HG03280 (cell line): Measurements from ENCODE around the gene KIAA1671.

Experiments
- ATAC-seq: cut with Tn5 transposase; IDR thresholded peaks from one replicate; pipeline ENCODE4 v1.9.1; 2021; ENCODE audit warnings: mild to moderate bottlenecking, moderate library complexity; ENCODE audit not compliant: unreplicated experiment

The KIAA1671 gene

GRCh38 chr22:25084405-25085107, 132.0 kb downstream of the KIAA1671 start:
- ATAC-seq = no peak

DNA sequence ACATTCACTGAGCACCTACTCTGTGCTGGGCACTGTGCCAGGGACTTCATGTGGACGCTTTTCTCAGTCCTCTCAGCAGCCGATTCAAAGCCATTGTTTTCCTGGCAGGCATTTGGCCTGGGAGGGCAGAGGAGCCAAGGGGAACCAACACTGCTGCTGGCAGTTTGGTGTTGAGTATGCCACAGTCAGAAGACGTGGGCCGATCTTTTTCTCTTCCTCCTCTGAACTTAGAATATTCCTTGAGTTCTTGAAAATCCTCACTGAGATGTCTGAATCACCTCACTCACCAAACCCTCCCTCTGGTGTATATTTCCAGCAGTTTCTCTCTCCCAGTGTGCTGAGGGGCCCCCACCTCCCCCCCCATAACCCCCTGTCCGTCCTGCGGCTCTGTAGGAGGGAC, 132.6 kb downstream of the KIAA1671 start:
- no peak for ATAC-seq

GRCh38 chr22:25085930-25086901, 133.7 kb downstream of the KIAA1671 start:
- peak; percentile 79 for ATAC-seq

GRCh38 chr22:25086902-25087282, 134.4 kb downstream of the KIAA1671 start:
- ATAC-seq = no peak

DNA sequence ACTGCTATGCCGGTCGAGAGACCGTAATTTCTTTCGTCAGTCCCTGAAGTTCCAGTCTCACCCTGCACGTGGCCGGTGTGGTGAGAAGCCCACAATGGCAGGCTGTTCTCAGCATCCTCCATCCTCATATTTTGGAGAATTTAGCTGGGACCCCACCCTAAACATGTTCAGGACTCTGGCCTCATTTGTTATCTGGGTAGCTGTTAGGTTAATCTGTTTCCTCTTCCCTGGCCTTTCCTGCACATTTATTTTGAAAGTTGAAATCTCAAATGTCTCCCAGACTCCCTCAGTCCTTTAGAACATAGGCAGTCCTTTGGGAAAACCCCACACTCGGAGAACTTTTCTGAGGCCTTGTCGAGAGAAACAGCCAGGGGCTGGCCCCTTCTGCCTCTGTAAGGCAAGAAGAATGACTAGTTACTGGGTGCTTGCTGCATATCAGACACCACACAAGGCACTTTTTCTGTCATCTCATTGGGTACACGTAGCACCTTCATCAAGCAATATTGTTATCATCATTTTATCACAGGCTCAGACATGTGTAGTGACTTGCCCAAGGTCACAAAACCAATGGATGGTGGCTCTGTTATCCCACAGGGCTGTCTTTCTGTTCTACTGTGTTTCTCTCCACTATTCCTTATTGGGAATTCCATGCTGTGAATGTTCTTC, 137.8 kb downstream of the KIAA1671 start:
- no peak for ATAC-seq

DNA sequence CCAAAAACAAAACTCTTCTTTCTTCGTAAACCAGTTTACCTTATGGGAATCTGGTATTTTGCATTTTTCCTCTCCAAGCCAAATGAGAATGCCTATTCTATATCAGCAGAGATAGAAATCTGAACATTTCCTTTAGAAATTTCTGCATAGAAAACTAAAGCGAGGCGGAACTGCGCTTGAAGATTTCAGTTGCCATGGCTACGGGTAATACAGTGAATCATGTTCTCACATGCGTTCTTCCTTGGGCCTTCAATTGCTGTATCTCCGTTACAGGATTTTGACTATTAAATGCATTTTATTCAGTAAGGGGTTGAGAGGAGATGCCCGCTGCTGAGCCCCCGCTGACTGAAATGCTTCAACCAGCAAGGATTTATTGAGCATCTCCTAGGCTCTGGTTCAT, 138.9 kb downstream of the KIAA1671 start:
- no peak for ATAC-seq

DNA sequence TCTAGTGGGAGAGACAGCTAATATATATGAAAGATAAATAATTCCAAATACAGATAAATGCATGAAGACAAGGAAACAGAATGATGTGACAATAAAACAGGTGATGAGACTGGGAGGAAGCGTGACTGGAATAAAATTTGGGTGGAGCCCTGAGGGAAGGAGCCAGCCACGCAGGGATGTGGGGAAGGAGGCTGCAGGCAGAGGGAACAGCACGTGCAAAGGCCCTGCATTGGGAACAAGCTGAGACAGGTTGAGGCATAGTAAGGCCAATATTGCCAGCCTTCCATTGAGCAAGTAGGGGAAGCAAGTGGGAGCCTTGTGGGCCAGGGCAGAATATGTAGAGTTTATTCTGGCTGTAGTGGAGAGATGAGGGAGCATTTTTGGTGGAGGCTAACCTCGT, 139.6 kb downstream of the KIAA1671 start:
- no peak for ATAC-seq

DNA sequence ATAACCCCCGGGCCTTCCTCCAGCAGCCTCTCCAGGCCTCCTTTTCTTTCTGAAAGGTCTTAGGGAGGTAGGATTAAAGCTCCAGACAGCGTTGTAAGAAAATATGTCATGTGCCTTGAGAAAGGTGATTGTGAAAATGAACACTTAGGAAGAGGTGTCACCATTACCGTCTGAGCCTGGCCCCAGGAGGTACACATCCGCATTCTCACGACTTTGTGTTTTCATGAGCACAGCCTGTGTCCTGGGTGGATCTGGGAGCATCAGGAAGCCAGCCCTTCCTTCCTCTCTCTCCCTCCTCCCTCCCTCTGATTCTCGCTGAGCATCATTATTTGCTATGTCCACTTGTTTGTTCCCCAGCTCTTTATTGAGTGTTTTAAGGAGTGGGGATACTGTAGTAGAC, 142.1 kb downstream of the KIAA1671 start:
- no peak for ATAC-seq

DNA sequence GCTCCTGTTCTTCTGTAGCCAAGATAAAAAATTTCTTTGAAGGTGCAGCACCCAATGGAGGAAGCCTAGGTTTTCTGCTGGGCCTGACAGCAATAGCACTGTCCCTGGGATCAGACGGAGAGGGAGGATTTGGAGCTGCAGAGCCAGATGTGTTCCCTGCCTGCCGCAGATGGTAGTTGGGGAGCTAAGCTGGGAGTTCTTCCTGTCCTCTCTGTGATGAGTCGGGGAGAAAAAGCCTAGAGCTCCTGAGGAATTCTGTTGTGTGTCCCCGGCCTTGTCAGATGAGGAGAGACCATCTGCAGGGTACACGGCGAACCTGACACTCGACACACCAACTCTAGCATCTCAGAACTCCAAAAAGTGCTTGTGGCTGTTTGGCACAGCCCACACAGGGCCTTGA, 143.4 kb downstream of the KIAA1671 start:
- ATAC-seq = no peak

GRCh38 chr22:25096638-25097405, 144.3 kb downstream of the KIAA1671 start:
- no peak for ATAC-seq

GRCh38 chr22:25098445-25099081, 146.0 kb downstream of the KIAA1671 start:
- ATAC-seq = no peak

DNA sequence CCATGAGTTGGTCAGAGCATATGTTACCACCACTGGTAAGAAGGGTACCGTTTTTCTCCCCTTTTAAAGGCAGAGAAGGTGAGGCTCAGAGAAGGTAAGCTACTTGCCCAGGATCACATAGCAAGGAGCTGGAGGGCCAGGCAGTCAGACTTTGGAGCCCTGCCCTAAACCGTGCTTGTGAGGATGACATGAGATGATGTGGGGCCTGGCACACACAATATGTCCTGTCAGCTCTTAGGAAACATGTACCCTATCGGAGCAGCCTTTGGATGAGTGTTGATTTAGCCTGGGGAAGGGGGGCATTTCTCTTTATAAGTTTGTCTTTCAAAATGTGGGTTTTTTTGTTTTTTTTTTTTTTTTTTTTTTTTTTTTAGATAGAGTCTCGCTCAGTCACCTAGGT, 146.7 kb downstream of the KIAA1671 start:
- ATAC-seq = no peak

DNA sequence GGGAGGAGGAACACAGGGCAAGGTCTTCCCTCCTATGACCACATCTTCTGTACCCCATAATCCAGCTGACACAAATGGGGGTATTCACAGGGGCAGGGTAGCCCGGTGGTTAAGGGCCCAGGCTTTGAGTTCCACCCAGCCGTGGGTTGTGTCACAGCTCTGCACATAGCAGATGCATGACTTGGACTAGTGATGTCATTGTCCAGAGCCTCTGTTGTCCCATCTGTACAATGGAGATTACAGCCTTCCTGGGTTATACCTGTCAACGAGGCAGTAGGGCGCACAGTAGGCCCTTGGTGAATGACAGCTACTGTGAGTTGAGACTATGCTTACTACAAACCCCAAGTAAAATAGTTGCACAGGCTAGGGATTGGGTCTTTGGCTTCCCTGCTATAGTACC, 147.9 kb downstream of the KIAA1671 start:
- no peak for ATAC-seq

DNA sequence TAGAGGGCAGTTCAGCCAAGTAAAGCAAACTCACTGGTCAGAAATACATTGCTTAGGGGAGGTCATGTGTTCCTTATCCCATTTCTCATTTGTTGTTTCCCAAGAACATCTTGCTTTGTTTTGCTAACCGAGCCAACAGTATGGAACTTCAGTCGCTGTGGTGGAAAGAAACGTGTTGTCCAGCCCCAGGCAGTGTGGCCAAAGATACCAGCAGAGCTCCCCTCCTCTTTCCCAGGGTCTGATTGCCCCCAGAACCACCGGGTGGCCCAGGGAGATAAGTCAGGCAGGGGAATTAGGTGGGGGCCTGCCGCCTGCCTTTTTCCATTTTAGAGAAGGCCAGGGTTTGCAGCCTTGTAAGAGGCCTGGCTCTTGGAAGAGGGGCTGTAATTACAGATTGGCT, 148.4 kb downstream of the KIAA1671 start:
- no peak for ATAC-seq

- ATAC-seq = no peak
These were observed 149.0 kb downstream of the KIAA1671 start for GRCh38 chr22:25101501-25101900.

DNA sequence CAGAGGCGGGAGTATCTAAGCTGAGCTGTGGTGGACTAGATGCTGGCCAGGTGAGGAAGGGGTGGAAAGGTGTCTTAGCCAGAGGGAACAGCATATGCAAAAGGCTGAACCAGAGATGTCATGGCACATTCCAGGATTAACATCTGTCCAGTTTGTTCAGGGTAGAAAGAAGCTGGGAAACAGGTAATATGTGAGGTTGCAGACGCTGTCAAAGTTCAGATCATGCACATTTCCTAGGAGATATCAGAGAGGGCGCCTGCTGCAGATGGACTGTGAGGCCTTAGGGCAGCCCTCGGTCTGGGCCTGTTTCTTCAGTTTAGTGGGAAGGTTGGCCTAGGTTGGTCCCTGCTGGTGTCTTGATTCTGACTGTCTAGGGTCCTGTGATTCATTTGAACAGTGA, 149.5 kb downstream of the KIAA1671 start:
- ATAC-seq = no peak

- ATAC-seq = no peak
These were observed 150.2 kb downstream of the KIAA1671 start for GRCh38 chr22:25102722-25103121.

DNA sequence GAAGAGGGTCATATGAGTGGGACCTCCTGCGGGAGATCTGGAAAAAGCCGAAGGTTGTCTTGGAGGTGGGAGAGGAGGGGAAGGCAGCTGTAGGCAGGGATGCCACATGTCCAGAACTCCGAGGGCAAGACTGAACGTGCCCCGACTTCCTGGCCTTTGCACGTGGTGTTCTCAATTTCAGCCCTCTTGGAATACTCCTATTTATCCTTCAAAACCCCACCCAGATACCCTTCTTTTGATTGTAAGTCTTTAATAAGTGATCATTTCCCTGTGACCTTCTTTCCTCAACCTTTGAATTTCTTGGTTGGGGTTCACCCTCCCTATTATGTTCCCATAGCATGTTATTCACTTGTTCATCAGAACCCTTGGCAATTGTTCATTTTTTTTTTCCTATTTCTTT, 151.9 kb downstream of the KIAA1671 start:
- ATAC-seq = no peak

GRCh38 chr22:25105817-25106650, 153.5 kb downstream of the KIAA1671 start:
- no peak for ATAC-seq
